ENCODE measurements around the gene TMCC1.
"Not testable (repeated sequence)": the region's sequence is repeated elsewhere in the genome, so short reads cannot be mapped to it uniquely, and the experiment has no call there.

TMCC1 gene

GRCh38 chr3:129893581-129894070 is at the start of gene TMCC1:
TMCC1 (minus strand) TSS chr3:129893711.
- peak; percentile 93 for DNase-seq (ENCODE audit: low spot score)

- no peak for DNase-seq (ENCODE audit: low spot score)
These were observed 49.5 kb upstream of the TMCC1 start for GRCh38 chr3:129943020-129943419.

- DNase-seq (ENCODE audit: low spot score), result peak; percentile 84
These were observed 48.8 kb upstream of the TMCC1 start for GRCh38 chr3:129942296-129942695.

- DNase-seq (ENCODE audit: low spot score), result no peak
These were observed 46.6 kb upstream of the TMCC1 start for GRCh38 chr3:129940086-129940485.

GRCh38 chr3:129938140-129938930 is 44.8 kb upstream of the TMCC1 start:
- no peak for DNase-seq (ENCODE audit: low spot score)

- DNase-seq (ENCODE audit: low spot score), result no peak
These were observed 44.2 kb upstream of the TMCC1 start for GRCh38 chr3:129937717-129938116.

GRCh38 chr3:129936757-129937156 is 43.2 kb upstream of the TMCC1 start:
- DNase-seq (ENCODE audit: low spot score), result peak; percentile 63

- DNase-seq (ENCODE audit: low spot score), result peak; percentile 48
These were observed 41.0 kb upstream of the TMCC1 start for GRCh38 chr3:129934234-129935123.

GRCh38 chr3:129933471-129933870 is 40.0 kb upstream of the TMCC1 start:
- DNase-seq (ENCODE audit: low spot score), result no peak

GRCh38 chr3:129929383-129929782 is 35.9 kb upstream of the TMCC1 start:
- DNase-seq (ENCODE audit: low spot score), result no peak

- DNase-seq (ENCODE audit: low spot score), result no peak
These were observed 33.6 kb upstream of the TMCC1 start for GRCh38 chr3:129927072-129927471.

- no peak for DNase-seq (ENCODE audit: low spot score)
These were observed 26.3 kb upstream of the TMCC1 start for GRCh38 chr3:129919806-129920205.

GRCh38 chr3:129919357-129919756 is 25.8 kb upstream of the TMCC1 start:
- no peak for DNase-seq (ENCODE audit: low spot score)

- DNase-seq (ENCODE audit: low spot score), result peak; percentile 54
These were observed 24.9 kb upstream of the TMCC1 start for GRCh38 chr3:129918461-129918860.

- DNase-seq (ENCODE audit: low spot score), result no peak
These were observed 24.0 kb upstream of the TMCC1 start for GRCh38 chr3:129917423-129918007.

GRCh38 chr3:129913618-129914017 is 20.1 kb upstream of the TMCC1 start:
- DNase-seq (ENCODE audit: low spot score), result peak; percentile 55

- DNase-seq (ENCODE audit: low spot score), result peak; percentile 48
These were observed 17.9 kb upstream of the TMCC1 start for GRCh38 chr3:129911261-129911861.

GRCh38 chr3:129909235-129909634 is 15.7 kb upstream of the TMCC1 start:
- not testable (repeated sequence) for DNase-seq (ENCODE audit: low spot score)

- DNase-seq (ENCODE audit: low spot score), result no peak
These were observed 14.9 kb upstream of the TMCC1 start for GRCh38 chr3:129908417-129908816.

GRCh38 chr3:129901272-129901671 is 7.8 kb upstream of the TMCC1 start:
- not testable (repeated sequence) for DNase-seq (ENCODE audit: low spot score)

- no peak for DNase-seq (ENCODE audit: low spot score)
These were observed 3.5 kb upstream of the TMCC1 start for GRCh38 chr3:129897026-129897425.
